Spleen (tissue), 11 donors: ENCODE data around the gene UBXN11. TPM values are rescaled to one million over a fixed set of nuclear protein-coding genes. Genes with fewer than 3 reads are reported as not detected.

Source experiments
- DNase-seq: peaks from one replicate; pipeline ENCODE4 v3.0.0-alpha.2; 2020
- H3K27ac ChIP-seq, 8 donors: fragments of 200-600 bp; sonication (generic) in 7 of 8; 1 replicate in 4 of 8; 2 replicates in 4 of 8; pipeline versions ENCODE4 v1.5.0 to v1.8.0; 2016 to 2021; ENCODE audit warnings: inconsistent platforms in 4 of 8, mild to moderate bottlenecking in 4 of 8, moderate library complexity in 1 of 8
- H3K27me3 ChIP-seq, 7 donors: fragments of 200-600 bp; sonication (generic) in 6 of 7; replicated peaks in 1 of 7; 1 replicate in 4 of 7; 2 replicates in 3 of 7; pipeline versions ENCODE4 v1.5.0 to v1.8.0; 2016 to 2021; ENCODE audit warnings: inconsistent platforms in 3 of 7, mild to moderate bottlenecking in 1 of 7
- H3K36me3 ChIP-seq, 6 donors: fragments of 200-600 bp; sonication (generic) in 5 of 6; 1 replicate in 4 of 6; 2 replicates in 2 of 6; pipeline versions ENCODE4 v1.5.0 to v1.8.0; 2016 to 2021; ENCODE audit warnings: inconsistent platforms in 2 of 6
- H3K4me1 ChIP-seq, 6 donors: fragments of 200-600 bp; sonication (generic) in 5 of 6; 1 replicate in 3 of 6; 2 replicates in 3 of 6; pipeline versions ENCODE4 v1.5.0 to v1.8.0; 2016 to 2021; ENCODE audit warnings: inconsistent platforms in 3 of 6
- H3K4me3 ChIP-seq, 8 donors: fragments of 200-600 bp; sonication (generic) in 7 of 8; 1 replicate in 4 of 8; 2 replicates in 4 of 8; pipeline versions ENCODE4 v1.5.0 to v1.8.0; 2016 to 2021; ENCODE audit warnings: inconsistent platforms in 4 of 8, mild to moderate bottlenecking in 4 of 8, moderate library complexity in 2 of 8
- H3K9me3 ChIP-seq, 8 donors: fragments of 200-600 bp; sonication (generic) in 7 of 8; 1 replicate in 4 of 8; 2 replicates in 4 of 8; pipeline versions ENCODE4 v1.5.0 to v1.8.0; 2016 to 2021; ENCODE audit warnings: inconsistent platforms in 4 of 8
- CTCF ChIP-seq, 11 experiments: fragments of 200-600 bp in 7 of 11; fragments of 450-650 bp in 4 of 11; sonication (generic) in 4 of 11; IDR thresholded peaks in 8 of 11; conservative IDR thresholded peaks in 3 of 11; 1 replicate in 7 of 11; 2 replicates in 4 of 11; pipeline versions ENCODE4 v1.4.0 to v1.8.0; 2016 to 2021; ENCODE audit warnings: antibody characterized with exemption in 11 of 11, inconsistent platforms in 4 of 11, mild to moderate bottlenecking in 1 of 11
- POLR2A ChIP-seq, 3 donors: fragments of 450-650 bp; IDR thresholded peaks; one replicate each; pipeline ENCODE4 v1.5.1; 2017; ENCODE audit warnings: antibody characterized with exemption in 3 of 3, mild to moderate bottlenecking in 1 of 3
- POLR2AphosphoS5 ChIP-seq, 3 donors: sonication (generic); formaldehyde crosslinking; IDR thresholded peaks; one replicate each; pipeline ENCODE4 v1.5.1; 2017; ENCODE audit warnings: antibody characterized with exemption in 3 of 3
- WGBS, 5 donors: extraction: QIAGEN DNeasy Blood & Tissue Kit in 3 of 5; methylation state at CpG; one replicate each; pipeline versions ENCODE4 v1.1.5 to v1.1.7; 2013 to 2018; 5-methylcytosine and 5-hydroxymethylcytosine counted together
- intact Hi-C: fragments of 100-400 bp; cut with DNase I; formaldehyde crosslinking; loops from one replicate; pipeline ENCODE4 v1.15.0; 2023; ENCODE audit warnings: low total_unique reads
- polyA plus RNA-seq, 3 donors: library from polyadenylated mRNA; stranded (reverse); fragments of 200-250 nt; gene quantifications; one replicate each; pipeline ENCODE4 v1.2.1, GENCODE V29; 2013
- total RNA-seq, 7 donors: library from RNA; depleted of rRNA in 3 of 7; stranded (reverse); fragments of >200 nt in 3 of 7; fragmentation: NEBNext Ultra II Directional in 4 of 7; extraction: Animal tissue kit (Norgen Biotek cat#: 25700) in 4 of 7; gene quantifications; one replicate each; pipeline versions ENCODE4 v1.1.0 to v1.2.1, GENCODE V29; 2016 to 2021
- donor health status: healthy with polysubstance abuse.
- donor health status: DM: no; HTN: no; CAD: no; lungs with moderate emphysema.
- donor health status: DM: no; HTN: no; CAD: no.
- donor health status: Bipolar disorder and iron deficiency.
- donor health status: healthy.
- donor health status: DM: no; HTN: no; CAD: no.
- donor health status: DM: yes; HTN: yes; CAD: no.

Gene UBXN11
- total and polyA plus RNA-seq, 10 donors: 25.1 to 67.8 (median 49.2) TPM

- no peaks in the 10 kb centered on the region for H3K36me3 ChIP-seq
- TF ChIP-seq POLR2A (IDR thresholded peaks at IDR 0.05) (no peak), POLR2AphosphoS5 (IDR thresholded peaks at IDR 0.05) (no peak), CTCF (IDR thresholded peaks at IDR 0.05 in 8 of 11, conservative IDR thresholded peaks at IDR 0.05 in 3 of 11) (no peak)
- 86 to 92% (median 89%) methylated on average over 3 to 15 of the region's 15 CpGs for WGBS, 5 donors
- intact Hi-C loops: no loop called here
- H3K27ac ChIP-seq: no peak overlapping the region
- H3K4me3 ChIP-seq: no peak overlapping the region
- no peaks in the 10 kb centered on the region for H3K4me1 ChIP-seq
- DNase-seq: no peak
- no peaks in the 10 kb centered on the region for H3K27me3 ChIP-seq
- no peaks in the 10 kb centered on the region for H3K9me3 ChIP-seq
Observed at GRCh38 chr1:26344147-26344920, 37.9 kb upstream of the UBXN11 start.

- no peak overlapping the region for H3K4me3 ChIP-seq
- no peaks in the 10 kb centered on the region for H3K9me3 ChIP-seq
- TF ChIP-seq POLR2A (IDR thresholded peaks at IDR 0.05) (no peak), POLR2AphosphoS5 (IDR thresholded peaks at IDR 0.05) (no peak), CTCF (IDR thresholded peaks at IDR 0.05 in 8 of 11, conservative IDR thresholded peaks at IDR 0.05 in 3 of 11) (no peak)
- no peak overlapping the region for H3K27ac ChIP-seq
- intact Hi-C loops: no loop called here
- peaks cover 0 to 20% (median 12%) of the 10 kb centered on the region in 7 donors for H3K27me3 ChIP-seq
- peaks cover 0 to 22% (median 19%) of the 10 kb centered on the region in 6 donors for H3K4me1 ChIP-seq
- no peak for DNase-seq
- H3K36me3 ChIP-seq: no peaks in the 10 kb centered on the region
- 54 to 78% (median 71%) methylated on average over 4 of the region's 4 CpGs for WGBS, 5 donors
Observed at GRCh38 chr1:26340047-26340481, 33.6 kb upstream of the UBXN11 start.

- 50 to 94% (median 83%) methylated on average over 1 of the region's 1 CpG for WGBS, 5 donors
- no peak for DNase-seq
- H3K9me3 ChIP-seq: no peaks in the 10 kb centered on the region
- peaks cover 0 to 27% (median 22%) of the 10 kb centered on the region in 6 donors for H3K4me1 ChIP-seq
- intact Hi-C loops: no loop called here
- no peak overlapping the region for H3K27ac ChIP-seq
- no peak overlapping the region for H3K4me3 ChIP-seq
- H3K27me3 ChIP-seq: peaks cover 0 to 33% (median 12%) of the 10 kb centered on the region in 7 donors
- no peak for TF ChIP-seq POLR2A (IDR thresholded peaks at IDR 0.05)
- TF ChIP-seq CTCF (IDR thresholded peaks at IDR 0.05 in 8 of 11, conservative IDR thresholded peaks at IDR 0.05 in 3 of 11): no peak
- no peak for TF ChIP-seq POLR2AphosphoS5 (IDR thresholded peaks at IDR 0.05)
- H3K36me3 ChIP-seq: no peaks in the 10 kb centered on the region
Observed at GRCh38 chr1:26338670-26339069, 32.2 kb upstream of the UBXN11 start.

- Histone ChIP-seq H3K27me3 (peaks cover 0 to 41% (median 12%) of the 10 kb centered on the region in 7 donors), H3K4me1 (peaks cover 0 to 29% (median 22%) of the 10 kb centered on the region in 6 donors), H3K9me3 (no peaks in the 10 kb centered on the region), H3K4me3 (no peak overlapping the region), H3K36me3 (no peaks in the 10 kb centered on the region), H3K27ac (peak overlapping the region in 1 of 8 donors; percentile 66)
- intact Hi-C loops: no loop called here
- no peak for DNase-seq
- 45 to 58% (median 55%) methylated on average over 4 of the region's 4 CpGs for WGBS, 5 donors
- TF ChIP-seq POLR2AphosphoS5 (IDR thresholded peaks at IDR 0.05) (no peak), CTCF (IDR thresholded peaks at IDR 0.05 in 8 of 11, conservative IDR thresholded peaks at IDR 0.05 in 3 of 11) (no peak), POLR2A (IDR thresholded peaks at IDR 0.05) (no peak)
Observed at GRCh38 chr1:26337625-26338024, 31.2 kb upstream of the UBXN11 start.
